ENCODE results near the gene APOBEC3H. TPM values are rescaled to one million over a fixed set of nuclear protein-coding genes. Genes with fewer than 3 reads are reported as not detected.

The APOBEC3H gene
- total and polyA plus RNA-seq, 7 donors: 1.5 TPM; not detected in 6

GRCh38 chr22:39115570-39115969 is 18.5 kb downstream of the APOBEC3H start:
- no peak for DNase-seq
- WGBS, 2 donors: 84 to 94% methylated on average over 2 of the region's 2 CpGs
- Histone ChIP-seq H3K4me3 (no peak overlapping the region), H3K9me3 (no peaks in the 10 kb centered on the region), H3K27me3 (peaks cover 0 to 35% (median 0%) of the 10 kb centered on the region in 3 donors), H3K27ac (no peak overlapping the region), H3K36me3 (no peaks in the 10 kb centered on the region), H3K4me1 (no peaks in the 10 kb centered on the region)
- intact Hi-C loops (cut with DNase I): no loop called here
- TF ChIP-seq POLR2AphosphoS5 (IDR thresholded peaks at IDR 0.05): no peak
- no peak for TF ChIP-seq EP300 (IDR thresholded peaks at IDR 0.05)
- TF ChIP-seq POLR2A (IDR thresholded peaks at IDR 0.05): no peak
- TF ChIP-seq, protein P1, sequence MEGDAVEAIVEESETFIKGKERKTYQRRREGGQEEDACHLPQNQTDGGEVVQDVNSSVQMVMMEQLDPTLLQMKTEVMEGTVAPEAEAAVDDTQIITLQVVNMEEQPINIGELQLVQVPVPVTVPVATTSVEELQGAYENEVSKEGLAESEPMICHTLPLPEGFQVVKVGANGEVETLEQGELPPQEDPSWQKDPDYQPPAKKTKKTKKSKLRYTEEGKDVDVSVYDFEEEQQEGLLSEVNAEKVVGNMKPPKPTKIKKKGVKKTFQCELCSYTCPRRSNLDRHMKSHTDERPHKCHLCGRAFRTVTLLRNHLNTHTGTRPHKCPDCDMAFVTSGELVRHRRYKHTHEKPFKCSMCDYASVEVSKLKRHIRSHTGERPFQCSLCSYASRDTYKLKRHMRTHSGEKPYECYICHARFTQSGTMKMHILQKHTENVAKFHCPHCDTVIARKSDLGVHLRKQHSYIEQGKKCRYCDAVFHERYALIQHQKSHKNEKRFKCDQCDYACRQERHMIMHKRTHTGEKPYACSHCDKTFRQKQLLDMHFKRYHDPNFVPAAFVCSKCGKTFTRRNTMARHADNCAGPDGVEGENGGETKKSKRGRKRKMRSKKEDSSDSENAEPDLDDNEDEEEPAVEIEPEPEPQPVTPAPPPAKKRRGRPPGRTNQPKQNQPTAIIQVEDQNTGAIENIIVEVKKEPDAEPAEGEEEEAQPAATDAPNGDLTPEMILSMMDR (IDR thresholded peaks at IDR 0.05): no peak

DNA sequence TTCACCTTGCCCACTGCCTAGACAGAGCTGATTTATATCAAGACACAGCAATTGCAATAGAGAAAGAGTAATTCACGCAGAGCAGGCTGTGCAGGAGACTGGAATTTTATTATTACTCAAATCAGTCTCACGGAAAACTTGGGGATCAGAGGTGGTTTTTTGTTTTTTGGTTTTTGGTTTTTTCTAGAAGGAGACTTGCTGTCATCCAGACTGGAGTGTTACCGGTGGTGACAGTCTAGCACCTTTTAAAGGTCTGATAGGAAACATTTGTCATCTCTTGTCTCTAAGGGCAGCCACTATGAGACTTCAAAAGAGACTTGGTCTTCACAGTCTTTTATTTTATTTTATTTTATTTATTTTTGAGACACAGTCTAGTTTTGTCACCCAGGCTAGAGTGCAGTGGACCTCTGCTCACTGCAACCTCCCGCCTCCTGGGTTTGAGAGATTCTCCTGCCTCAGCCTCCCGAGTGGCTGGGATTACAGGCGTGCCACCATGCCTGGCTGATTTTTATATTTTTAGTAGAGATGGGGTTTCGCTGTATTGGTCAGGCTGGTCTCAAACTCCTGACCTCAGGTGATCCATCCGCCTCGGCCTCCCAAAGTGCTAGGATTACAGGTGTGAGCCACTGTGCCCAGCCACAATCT is 19.1 kb downstream of the APOBEC3H start:
- no peak overlapping the region for H3K4me3 ChIP-seq
- H3K27ac ChIP-seq: no peak overlapping the region
- H3K4me1 ChIP-seq: no peaks in the 10 kb centered on the region
- TF ChIP-seq POLR2AphosphoS5 (IDR thresholded peaks at IDR 0.05) (no peak), POLR2A (IDR thresholded peaks at IDR 0.05) (no peak), EP300 (IDR thresholded peaks at IDR 0.05) (no peak)
- TF ChIP-seq, protein P1 (IDR thresholded peaks at IDR 0.05): no peak
- intact Hi-C loops (cut with DNase I): no loop called here
- H3K36me3 ChIP-seq: no peaks in the 10 kb centered on the region
- H3K27me3 ChIP-seq: peaks cover 0 to 30% (median 0%) of the 10 kb centered on the region in 3 donors
- no peak for DNase-seq
- 81% methylated on average over 9 of the region's 9 CpGs for WGBS, 2 donors
- no peaks in the 10 kb centered on the region for H3K9me3 ChIP-seq

GRCh38 chr22:39117585-39118191 is 20.6 kb downstream of the APOBEC3H start:
- intact Hi-C loops (cut with DNase I): no loop called here
- TF ChIP-seq, protein P1 (IDR thresholded peaks at IDR 0.05): peak in 1 of 4 experiments; percentile 9
- TF ChIP-seq POLR2AphosphoS5 (IDR thresholded peaks at IDR 0.05) (no peak), EP300 (IDR thresholded peaks at IDR 0.05) (no peak), POLR2A (IDR thresholded peaks at IDR 0.05) (no peak)
- 38 to 51% methylated on average over 14 of the region's 14 CpGs for WGBS, 2 donors
- Histone ChIP-seq H3K27ac (no peak overlapping the region), H3K9me3 (no peaks in the 10 kb centered on the region), H3K4me1 (no peaks in the 10 kb centered on the region), H3K36me3 (no peaks in the 10 kb centered on the region), H3K4me3 (no peak overlapping the region), H3K27me3 (peaks cover 0 to 29% (median 0%) of the 10 kb centered on the region in 3 donors)
- peak; percentile 56 for DNase-seq

DNA sequence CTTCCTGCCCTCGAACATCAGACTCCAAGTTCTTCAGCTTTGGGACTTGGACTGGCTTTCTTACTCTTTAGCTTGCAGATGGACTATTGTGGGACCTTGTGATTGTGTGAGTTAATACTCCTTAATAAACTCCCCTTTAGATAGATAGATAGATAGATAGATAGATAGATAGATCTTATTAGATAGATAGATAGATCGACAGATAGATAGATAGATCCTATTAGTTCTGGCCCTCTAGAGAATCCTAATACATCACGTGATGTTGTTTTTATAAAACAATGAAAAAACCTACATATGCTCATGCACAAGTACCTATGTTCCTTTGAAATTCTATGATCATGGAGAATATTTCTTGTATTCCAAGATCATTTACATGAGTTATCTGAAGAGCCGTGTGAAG is 23.9 kb downstream of the APOBEC3H start:
- Histone ChIP-seq H3K9me3 (no peaks in the 10 kb centered on the region), H3K27ac (no peak overlapping the region), H3K4me3 (no peak overlapping the region), H3K4me1 (peaks cover 0 to 8% (median 4%) of the 10 kb centered on the region in 4 donors), H3K36me3 (no peaks in the 10 kb centered on the region), H3K27me3 (peaks cover 0 to 8% (median 0%) of the 10 kb centered on the region in 3 donors)
- TF ChIP-seq EP300 (IDR thresholded peaks at IDR 0.05): no peak
- no peak for TF ChIP-seq POLR2AphosphoS5 (IDR thresholded peaks at IDR 0.05)
- TF ChIP-seq POLR2A (IDR thresholded peaks at IDR 0.05): no peak
- TF ChIP-seq, protein P1 (IDR thresholded peaks at IDR 0.05): no peak
- WGBS, 2 donors: 85 to 93% methylated on average over 4 of the region's 4 CpGs
- DNase-seq: no peak
- intact Hi-C loops (cut with DNase I): loop anchor here (5.0 kb wide), 1 partner anchor 114 kb away; no protein-coding TSS in a partner anchor
